Islet precursor cell (in vitro differentiated cells): ENCODE measurements around the gene OR2Z1.
"Not testable (repeated sequence)": the region's sequence is repeated elsewhere in the genome, so short reads cannot be mapped to it uniquely, and the experiment has no call there.

Source experiments
- DNase-seq: peaks from one replicate; pipeline ENCODE4 v3.0.0-alpha.2; 2018

The OR2Z1 gene

GRCh38 chr19:8703223-8703622 is 18.2 kb upstream of the OR2Z1 start:
- DNase-seq: no peak

GRCh38 chr19:8705304-8705703 is 16.1 kb upstream of the OR2Z1 start:
- DNase-seq: not testable (repeated sequence)

- no peak for DNase-seq
Observed at GRCh38 chr19:8705742-8706141, 15.7 kb upstream of the OR2Z1 start.

- not testable (repeated sequence) for DNase-seq
Observed at GRCh38 chr19:8710337-8710736, 11.1 kb upstream of the OR2Z1 start.

- DNase-seq: no peak
Observed at GRCh38 chr19:8722032-8722431, 598 bp downstream of the OR2Z1 start.

GRCh38 chr19:8724276-8724675 is 2.8 kb downstream of the OR2Z1 start:
- no peak for DNase-seq

- DNase-seq: no peak
Observed at GRCh38 chr19:8731428-8732169, 10.2 kb downstream of the OR2Z1 start.

- DNase-seq: no peak
Observed at GRCh38 chr19:8738377-8738776, 16.9 kb downstream of the OR2Z1 start.

GRCh38 chr19:8739291-8740065 is 18.0 kb downstream of the OR2Z1 start:
- not testable (repeated sequence) for DNase-seq

GRCh38 chr19:8767257-8767656 is 45.8 kb downstream of the OR2Z1 start:
- DNase-seq: not testable (repeated sequence)

- not testable (repeated sequence) for DNase-seq
Observed at GRCh38 chr19:8769265-8769664, 47.8 kb downstream of the OR2Z1 start.

GRCh38 chr19:8773587-8773986 is 52.2 kb downstream of the OR2Z1 start:
- not testable (repeated sequence) for DNase-seq
